Testis (tissue), 2 donors: Measurements from ENCODE around the gene PNN.

Experiments used
- POLR2A ChIP-seq: fragments of 450-650 bp; IDR thresholded peaks from one replicate; pipeline ENCODE4 v1.6.1; 2017; ENCODE audit warnings: antibody characterized with exemption, mild to moderate bottlenecking, moderate library complexity
- TF ChIP-seq, protein P1 (sequence below), 3 experiments: fragments of 450-650 bp in 2 of 3; fragments of 200-600 bp in 1 of 3; sonication (generic) in 1 of 3; IDR thresholded peaks; one replicate each; pipeline ENCODE4 v1.5.1; 2016 to 2019; ENCODE audit warnings: antibody characterized with exemption in 3 of 3, mild to moderate bottlenecking in 2 of 3, moderate library complexity in 1 of 3

GRCh38 chr14:39179042-39179441 lies 4.0 kb downstream of the PNN start:
- no peak for TF ChIP-seq POLR2A
- TF ChIP-seq, protein P1, sequence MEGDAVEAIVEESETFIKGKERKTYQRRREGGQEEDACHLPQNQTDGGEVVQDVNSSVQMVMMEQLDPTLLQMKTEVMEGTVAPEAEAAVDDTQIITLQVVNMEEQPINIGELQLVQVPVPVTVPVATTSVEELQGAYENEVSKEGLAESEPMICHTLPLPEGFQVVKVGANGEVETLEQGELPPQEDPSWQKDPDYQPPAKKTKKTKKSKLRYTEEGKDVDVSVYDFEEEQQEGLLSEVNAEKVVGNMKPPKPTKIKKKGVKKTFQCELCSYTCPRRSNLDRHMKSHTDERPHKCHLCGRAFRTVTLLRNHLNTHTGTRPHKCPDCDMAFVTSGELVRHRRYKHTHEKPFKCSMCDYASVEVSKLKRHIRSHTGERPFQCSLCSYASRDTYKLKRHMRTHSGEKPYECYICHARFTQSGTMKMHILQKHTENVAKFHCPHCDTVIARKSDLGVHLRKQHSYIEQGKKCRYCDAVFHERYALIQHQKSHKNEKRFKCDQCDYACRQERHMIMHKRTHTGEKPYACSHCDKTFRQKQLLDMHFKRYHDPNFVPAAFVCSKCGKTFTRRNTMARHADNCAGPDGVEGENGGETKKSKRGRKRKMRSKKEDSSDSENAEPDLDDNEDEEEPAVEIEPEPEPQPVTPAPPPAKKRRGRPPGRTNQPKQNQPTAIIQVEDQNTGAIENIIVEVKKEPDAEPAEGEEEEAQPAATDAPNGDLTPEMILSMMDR (IDR thresholded peaks at IDR 0.05): no peak
